GM12878 (cell line): ENCODE results near the gene DUSP22. TPM values are rescaled to one million over a fixed set of nuclear protein-coding genes. Genes with fewer than 3 reads are reported as not detected.

Experiments used
- ATAC-seq: fragments of 200-7000 bp; cut with Tn5 transposase; 3 replicates; pipeline ENCODE4 v1.9.1; 2020; ENCODE audit warnings: mild to moderate bottlenecking, moderate library complexity
- BruUV-seq: library from RNA; stranded (reverse); fragments of 400-500 nt; replicated peaks from 2 replicates; lab custom pipeline; 2021; lab: Mats Ljungman, UMichigan
- CTCF ChIA-PET: fragments of 300-600 bp; sonication (Branson Sonifier 250); formaldehyde crosslinking; extraction: SDS; loops from one replicate; lab custom pipeline; 2021; ENCODE audit warnings: inconsistent platforms; lab: Yijun Ruan, JAX
- POLR2A ChIA-PET: fragments of 350-600 bp; formaldehyde crosslinking; extraction: SDS; loops from one replicate; lab custom pipeline; 2021; ENCODE audit warnings: inconsistent platforms; lab: Charles Lee
- RAD21 ChIA-PET: fragments of 300-600 bp; sonication (Branson Sonifier 250); formaldehyde crosslinking; loops from one replicate; lab custom pipeline; 2023; ENCODE audit warnings: antibody characterized with exemption; ENCODE audit not compliant: unreplicated experiment; lab: Charles Lee
- SMC1A ChIA-PET: fragments of 300-600 bp; sonication (Branson Sonifier 250); formaldehyde crosslinking; loops from one replicate; lab custom pipeline; 2023; ENCODE audit not compliant: unreplicated experiment, uncharacterized antibody; lab: Charles Lee
- DNase-seq: peaks from one replicate; pipeline ENCODE4 v3.0.0-alpha.2; 2011; ENCODE audit warnings: low read depth, low spot score
- FAIRE-seq: peaks from 3 replicates; lab custom pipeline; 2011; peaks lifted over from hg19 to GRCh38; lab: Jason Lieb, UNC
- H2AFZ ChIP-seq: 2 replicates; pipeline ENCODE4 v1.6.0; 2011; ENCODE audit warnings: low read depth, low read length, control low read depth; ENCODE audit not compliant: control insufficient read depth
- H3K27ac ChIP-seq: 2 replicates; pipeline ENCODE4 v1.5.1; 2011; ENCODE audit warnings: control low read depth; ENCODE audit not compliant: control insufficient read depth, insufficient read depth
- H3K27me3 ChIP-seq, 2 experiments: replicated peaks in 1 of 2; 2 replicates each; pipeline versions ENCODE4 v1.6.0 to v1.6.1; 2011; ENCODE audit warnings: low read length in 1 of 2; ENCODE audit not compliant: control insufficient read depth in 2 of 2, insufficient read depth in 2 of 2
- H3K36me3 ChIP-seq, 2 experiments: 2 replicates each; pipeline ENCODE4 v1.5.1; 2011; ENCODE audit warnings: low read length in 1 of 2; ENCODE audit not compliant: control insufficient read depth in 2 of 2, insufficient read depth in 2 of 2
- H3K4me1 ChIP-seq: 2 replicates; pipeline ENCODE4 v1.6.1; 2011; ENCODE audit warnings: mild to moderate bottlenecking, low read length, moderate library complexity, mixed read lengths; ENCODE audit not compliant: control insufficient read depth, insufficient read depth
- H3K4me2 ChIP-seq: 2 replicates; pipeline ENCODE4 v1.6.0; 2011; ENCODE audit warnings: control low read depth; ENCODE audit not compliant: control insufficient read depth, insufficient read depth
- H3K4me3 ChIP-seq: fragments of 200-600 bp; sonication (generic); 2 replicates; pipeline ENCODE4 v1.5.1; 2016
- H3K79me2 ChIP-seq: 2 replicates; pipeline ENCODE4 v1.6.0; 2011; ENCODE audit warnings: low read length; ENCODE audit not compliant: control insufficient read depth, insufficient read depth
- H3K9ac ChIP-seq: 2 replicates; pipeline ENCODE4 v1.8.0; 2011; ENCODE audit warnings: low read length, control low read depth, mixed read lengths; ENCODE audit not compliant: control insufficient read depth, insufficient read depth
- H3K9me3 ChIP-seq: replicated peaks from 3 replicates; pipeline ENCODE4 v1.5.1; 2011; ENCODE audit warnings: mild to moderate bottlenecking, low read length; ENCODE audit not compliant: control insufficient read depth, insufficient read depth
- H4K20me1 ChIP-seq: 2 replicates; pipeline ENCODE4 v1.6.0; 2011; ENCODE audit not compliant: control insufficient read depth, insufficient read depth
- DPF2 ChIP-seq: fragments of 450-650 bp; IDR thresholded peaks from 2 replicates; pipeline ENCODE4 v1.6.1; 2017; ENCODE audit warnings: mild to moderate bottlenecking
- IRF3 ChIP-seq: fragments of 450-650 bp; IDR thresholded peaks from 2 replicates; pipeline ENCODE4 v1.6.1; 2014; ENCODE audit warnings: mild to moderate bottlenecking
- IRF5 ChIP-seq: fragments of 450-650 bp; IDR thresholded peaks from 2 replicates; pipeline ENCODE4 v1.6.1; 2017; ENCODE audit warnings: borderline replicate concordance
- KAT2A ChIP-seq: conservative IDR thresholded peaks from 2 replicates; pipeline ENCODE4 v1.6.1; 2011; ENCODE audit warnings: low read depth, low read length; ENCODE audit not compliant: control insufficient read depth
- PAX8 ChIP-seq: fragments of 450-650 bp; IDR thresholded peaks from 2 replicates; pipeline ENCODE4 v1.6.1; 2017; ENCODE audit warnings: mild to moderate bottlenecking, moderate library complexity
- RAD51 ChIP-seq: fragments of 450-650 bp; IDR thresholded peaks from 2 replicates; pipeline ENCODE4 v1.6.1; 2016; ENCODE audit warnings: moderate library complexity, mild to moderate bottlenecking, inconsistent platforms
- RUNX3 ChIP-seq: IDR thresholded peaks from 2 replicates; pipeline ENCODE4 v1.6.1; 2012; ENCODE audit warnings: low read length, inconsistent platforms
- SMARCA5 ChIP-seq: fragments of 450-650 bp; IDR thresholded peaks from 2 replicates; pipeline ENCODE4 v1.6.1; 2017; ENCODE audit warnings: mild to moderate bottlenecking
- SRF ChIP-seq, 2 experiments: IDR thresholded peaks; 2 replicates each; pipeline ENCODE4 v1.6.1; 2011; ENCODE audit warnings: low read depth in 2 of 2, low read length in 2 of 2, mild to moderate bottlenecking in 1 of 2, moderate library complexity in 1 of 2
- WGBS: methylation state at CpG from one replicate; pipeline ENCODE4 v1.1.6; 2016; ENCODE audit warnings: low lambda C conversion rate; ENCODE audit not compliant: insufficient replicate concordance, insufficient coverage; ENCODE audit errors: missing lambda C conversion rate; 5-methylcytosine and 5-hydroxymethylcytosine counted together
- in situ Hi-C: fragments of 300-500 bp; cut with MboI; formaldehyde crosslinking; loops from 9 replicates; pipeline ENCODE4 v1.14.3; 2018; ENCODE audit warnings: mixed read lengths
- intact Hi-C: fragments of 100-400 bp; cut with micrococcal nuclease; formaldehyde crosslinking; loops from one replicate; pipeline ENCODE4 v1.14.2; 2022; ENCODE audit not compliant: unreplicated experiment
- polyA plus RNA-seq, 11 experiments: library from polyadenylated mRNA; depleted of rRNA in 4 of 11; unstranded in 6 of 11; stranded (reverse) in 5 of 11; fragments of >200 nt; fragmentation: Nextera tagmentation in 4 of 11; fragmentation: Illumina TruSeq in 1 of 11; extraction: Ambion mirVana in 4 of 11; extraction: Trizol in 1 of 11; gene quantifications; 1 replicate in 1 of 11; 2 replicates in 10 of 11; pipeline versions ENCODE4 v1.2.1 to v1.2.3, GENCODE V29; 2011 to 2016; ENCODE audit warnings: inconsistent platforms in 2 of 11, missing spikeins in 2 of 11, low read depth in 1 of 11
- total RNA-seq, 4 experiments: library from RNA; depleted of rRNA in 3 of 4; stranded (reverse); fragments of >200 nt in 3 of 4; fragmentation: Illumina TruSeq in 1 of 4; extraction: Trizol in 1 of 4; gene quantifications; 2 replicates each; pipeline versions ENCODE4 v1.2.1 to v1.2.3, GENCODE V29; 2013 to 2021

Gene DUSP22
- total and polyA plus RNA-seq, 10 of the 15 experiments (the other 5 are each of a cell fraction or from before 2014, with no cell fraction given) = 78.9 to 156 (median 107) TPM

GRCh38 chr6:373773-374724, 81.8 kb downstream of the DUSP22 start (continued):
- TF ChIP-seq SRF (IDR thresholded peaks at IDR 0.05; ENCODE audit: low read depth in 2 of 2, low read length in 2 of 2) (no peak), RUNX3 (no peak), IRF5 (no peak), DPF2 (no peak), PAX8 (no peak), RAD51 (no peak), SMARCA5 (no peak)

GRCh38 chr6:374956-375355, 82.7 kb downstream of the DUSP22 start:
- H3K4me1 ChIP-seq = peaks cover 44% of the 10 kb centered on the region
- intact Hi-C loops (no loop called here), in situ Hi-C loops (no loop called here)
- H3K4me3 ChIP-seq = no peak overlapping the region
- H3K9me3 ChIP-seq = no peaks in the 10 kb centered on the region; the same call in 1 of the 3 replicates
- POLR2A ChIA-PET = interaction anchor here (0.9 to 1.5 kb wide), 2 partner anchors 10 to 15 kb away, joined by 4 read pairs; no protein-coding TSS in a partner anchor
- H3K79me2 ChIP-seq = no peaks in the 10 kb centered on the region
- H3K36me3 ChIP-seq = no peaks in the 10 kb centered on the region
- no peak overlapping the region for H3K27ac ChIP-seq
- H4K20me1 ChIP-seq = no peaks in the 10 kb centered on the region
- SMC1A ChIA-PET = interaction anchor here (0.9 to 3.8 kb wide), 5 partner anchors 9 to 43 kb away, joined by 3 to 24 read pairs (median 15); no protein-coding TSS in a partner anchor
- H3K9ac ChIP-seq = no peak overlapping the region
- no peaks in the 10 kb centered on the region for H3K27me3 ChIP-seq
- BruUV-seq = no TSS peak
- ATAC-seq (no peak), DNase-seq (no peak), FAIRE-seq (no peak)
- CTCF ChIA-PET = interaction anchor here (0.9 to 1.7 kb wide), 2 partner anchors 18 to 20 kb away, joined by 3 to 5 read pairs; no protein-coding TSS in a partner anchor
- H3K4me2 ChIP-seq = no peak overlapping the region
- WGBS = 57% methylated on average over 8 of the region's 8 CpGs
- no peak for TF ChIP-seq IRF3
- no peak for TF ChIP-seq KAT2A
- H2AFZ ChIP-seq = no peak overlapping the region
- RAD21 ChIA-PET = interaction anchor here (1.1 to 2.6 kb wide), 4 partner anchors 10 to 34 kb away, joined by 4 to 9 read pairs (median 6); partner anchors contain the start of gene IRF4
